Measurements from ENCODE around the gene AANAT.

The AANAT gene

DNA sequence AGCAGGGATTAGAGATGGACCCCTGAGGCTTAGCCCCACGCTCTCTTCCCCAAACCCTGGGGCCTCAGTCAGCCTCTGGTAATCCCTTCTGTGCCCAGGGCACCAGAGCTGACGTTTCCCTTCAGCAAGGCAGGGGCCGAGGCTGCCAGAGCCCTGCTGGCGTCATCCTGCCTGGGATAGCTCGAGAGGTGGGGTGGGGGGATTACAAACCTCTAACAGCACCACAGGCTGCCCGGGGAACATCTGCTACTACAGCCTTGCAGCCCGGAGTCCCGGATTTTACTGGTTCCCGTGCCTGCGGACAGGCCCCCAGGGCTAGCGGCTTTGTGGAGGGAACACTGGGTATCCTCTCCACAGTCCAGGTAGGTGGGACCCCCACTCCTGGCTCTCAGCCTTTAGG lies at the start of gene AANAT:
AANAT (plus strand) TSS at position 238 of the 400 bp plus-strand sequence. CDS start 1,144 bp downstream, outside the sequence.
- no peaks in the 10 kb centered on the region for H3K4me1 ChIP-seq (ENCODE audit: control insufficient read depth, insufficient read depth, low read length)
- no peak within 1 kb of the TSS for H3K9ac ChIP-seq (ENCODE audit: low read length)

DNA sequence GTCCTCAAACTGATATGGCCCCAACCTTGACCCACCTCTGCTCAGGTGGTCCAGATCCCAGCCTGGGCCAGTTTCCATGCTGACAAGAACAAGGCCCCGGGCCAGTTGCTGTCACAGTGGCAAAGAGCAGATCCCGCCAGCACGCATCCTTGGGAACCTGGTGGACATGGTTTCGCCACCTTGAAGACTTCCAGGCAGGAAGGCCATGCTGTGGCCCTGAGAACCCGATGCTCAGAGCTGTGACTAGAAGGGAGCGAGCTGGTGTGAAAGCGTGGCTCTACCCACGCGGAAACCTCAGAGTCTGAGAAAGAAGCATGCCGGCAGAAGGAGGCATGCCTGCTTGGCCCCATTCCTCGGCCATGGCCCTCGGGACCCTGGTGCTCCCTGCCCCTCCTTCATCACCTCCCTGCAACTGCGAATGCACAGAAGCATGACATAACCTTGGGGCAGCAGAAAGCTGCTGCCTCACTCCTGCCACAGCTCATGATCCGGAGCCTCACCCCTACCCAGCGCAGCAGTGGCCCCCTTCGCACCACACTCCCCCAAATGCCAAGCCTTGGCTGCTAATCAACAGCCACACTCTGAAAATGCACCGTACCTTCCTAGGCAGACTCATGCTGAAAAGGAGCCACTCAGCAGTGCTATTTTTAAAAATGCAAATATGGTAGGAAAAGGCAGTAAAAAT lies 47.7 kb upstream of the AANAT start:
- no peaks in the 10 kb centered on the region for H3K9me3 ChIP-seq (ENCODE audit: control insufficient read depth, low read length)
- peaks cover 30% of the 10 kb centered on the region for H3K4me1 ChIP-seq (ENCODE audit: control insufficient read depth, insufficient read depth, low read length)
- H3K9ac ChIP-seq (ENCODE audit: low read length), result no peak overlapping the region

More for the DNA sequence above, at the start of gene AANAT:
- Histone ChIP-seq H3K4me3 (ENCODE audit: low read length) (no peak within 1 kb of the TSS), H3K27me3 (ENCODE audit: control insufficient read depth, insufficient read depth, low read length) (no peaks in the 10 kb centered on the region), H3K9me3 (ENCODE audit: control insufficient read depth, low read length) (no peaks in the 10 kb centered on the region), H3K36me3 (ENCODE audit: control insufficient read depth, insufficient read depth, low read length) (no peaks in the 10 kb centered on the region)

DNA sequence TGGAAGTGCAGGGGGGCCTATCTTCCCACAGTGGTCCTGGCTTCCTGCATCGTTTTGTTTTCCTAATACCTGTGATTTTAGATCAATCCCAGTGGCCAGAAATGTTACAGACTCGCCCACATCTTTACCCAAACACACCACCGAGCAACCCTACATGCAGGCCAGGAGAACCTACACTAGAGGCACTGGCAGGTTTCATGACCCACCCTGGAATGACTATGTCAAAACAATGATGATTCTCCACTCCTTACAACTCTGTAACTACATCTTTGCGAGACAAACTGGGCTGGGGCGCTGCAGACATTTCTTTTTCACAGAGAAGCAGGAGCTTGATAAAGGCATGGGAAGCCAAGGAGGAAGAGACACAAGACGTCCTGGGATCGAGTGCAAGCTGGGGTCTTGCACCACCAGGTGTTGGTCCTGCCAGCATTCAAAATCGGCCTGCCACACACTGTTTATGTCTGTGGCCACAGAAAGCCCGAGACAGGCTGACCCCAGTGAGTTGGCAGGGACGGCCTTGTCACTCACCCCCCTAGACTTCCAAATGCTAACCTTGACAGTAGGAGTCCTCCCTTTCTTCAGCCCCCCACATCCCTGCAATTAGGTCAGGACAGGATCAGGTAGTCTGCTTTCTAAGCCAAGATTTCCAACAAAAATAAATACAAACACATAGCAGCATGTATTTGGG lies 46.9 kb upstream of the AANAT start:
- Histone ChIP-seq H3K4me3 (ENCODE audit: low read length) (no peak overlapping the region), H3K9me3 (ENCODE audit: control insufficient read depth, low read length) (no peaks in the 10 kb centered on the region), H3K27me3 (ENCODE audit: control insufficient read depth, insufficient read depth, low read length) (no peaks in the 10 kb centered on the region), H3K9ac (ENCODE audit: low read length) (no peak overlapping the region), H3K36me3 (ENCODE audit: control insufficient read depth, insufficient read depth, low read length) (no peaks in the 10 kb centered on the region), H3K4me1 (ENCODE audit: control insufficient read depth, insufficient read depth, low read length) (peaks cover 24% of the 10 kb centered on the region)

More for the DNA sequence above, 47.7 kb upstream of the AANAT start:
- Histone ChIP-seq H3K36me3 (ENCODE audit: control insufficient read depth, insufficient read depth, low read length) (no peaks in the 10 kb centered on the region), H3K27me3 (ENCODE audit: control insufficient read depth, insufficient read depth, low read length) (no peaks in the 10 kb centered on the region), H3K4me3 (ENCODE audit: low read length) (no peak overlapping the region)

DNA sequence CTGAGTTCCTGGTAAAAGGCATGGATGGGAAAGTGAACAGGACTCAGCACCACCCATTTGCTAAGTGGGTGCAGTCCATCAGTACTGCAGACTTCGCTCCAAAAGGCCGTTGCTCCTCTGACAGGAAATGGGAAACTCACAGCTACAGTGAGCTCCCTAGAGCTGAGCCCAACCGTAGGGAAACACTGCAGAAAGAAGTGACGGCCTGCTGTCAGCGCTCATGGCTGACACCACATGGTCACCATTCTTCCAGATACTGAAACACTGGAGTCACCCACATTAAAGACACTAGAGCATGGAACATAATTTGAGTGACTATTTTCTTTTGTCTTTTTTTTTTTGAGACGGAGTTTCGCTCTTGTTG lies 46.4 kb upstream of the AANAT start:
- H3K9ac ChIP-seq (ENCODE audit: low read length), result no peak overlapping the region
- H3K27me3 ChIP-seq (ENCODE audit: control insufficient read depth, insufficient read depth, low read length), result no peaks in the 10 kb centered on the region
- H3K4me3 ChIP-seq (ENCODE audit: low read length), result no peak overlapping the region
- no peaks in the 10 kb centered on the region for H3K9me3 ChIP-seq (ENCODE audit: control insufficient read depth, low read length)
- peaks cover 24% of the 10 kb centered on the region for H3K4me1 ChIP-seq (ENCODE audit: control insufficient read depth, insufficient read depth, low read length)
- H3K36me3 ChIP-seq (ENCODE audit: control insufficient read depth, insufficient read depth, low read length), result no peaks in the 10 kb centered on the region

DNA sequence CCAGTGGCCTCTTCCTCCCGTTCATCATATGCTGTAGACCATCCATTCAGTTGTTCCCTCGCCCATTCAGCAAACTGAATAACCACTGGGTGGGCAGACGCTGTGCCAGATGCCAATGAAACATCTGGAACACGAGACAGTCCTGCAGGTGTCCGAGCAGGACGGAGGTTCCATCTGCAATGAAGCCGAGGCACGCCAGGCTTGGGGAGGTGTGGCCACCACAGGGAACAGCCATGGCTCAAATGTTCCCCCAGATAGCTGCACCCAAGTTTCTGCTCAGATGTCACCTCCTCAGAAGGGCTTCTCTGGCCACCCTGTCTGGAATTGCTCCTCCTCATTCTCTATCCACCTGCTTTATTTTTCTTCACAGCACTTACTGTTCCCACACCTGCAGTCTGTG lies 45.0 kb upstream of the AANAT start:
- Histone ChIP-seq H3K4me3 (ENCODE audit: low read length) (no peak overlapping the region), H3K4me1 (ENCODE audit: control insufficient read depth, insufficient read depth, low read length) (peaks cover 15% of the 10 kb centered on the region), H3K9ac (ENCODE audit: low read length) (no peak overlapping the region)

DNA sequence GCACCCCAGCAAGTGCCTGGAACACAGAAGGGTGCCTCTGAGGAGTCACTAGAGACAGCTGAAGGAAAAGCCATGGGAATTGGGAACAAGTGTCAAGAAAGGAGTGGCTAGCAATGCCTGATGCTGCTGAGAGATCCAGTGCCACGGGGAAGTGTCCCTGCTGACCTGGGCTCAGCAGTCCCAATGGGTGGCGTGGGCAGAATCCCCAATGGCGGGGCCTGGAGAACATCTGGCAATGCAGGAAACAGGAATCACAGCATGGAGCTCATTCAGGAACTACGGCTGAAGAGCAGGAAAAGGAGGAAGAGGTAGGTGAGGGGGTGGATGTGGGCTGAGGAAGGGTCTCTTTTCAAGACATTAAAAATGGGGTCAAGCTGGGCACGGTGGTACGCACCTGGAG lies 44.5 kb upstream of the AANAT start:
- peaks cover 10% of the 10 kb centered on the region for H3K4me1 ChIP-seq (ENCODE audit: control insufficient read depth, insufficient read depth, low read length)
- H3K9me3 ChIP-seq (ENCODE audit: control insufficient read depth, low read length), result no peaks in the 10 kb centered on the region
- H3K27me3 ChIP-seq (ENCODE audit: control insufficient read depth, insufficient read depth, low read length), result no peaks in the 10 kb centered on the region
- H3K4me3 ChIP-seq (ENCODE audit: low read length), result no peak overlapping the region
- H3K36me3 ChIP-seq (ENCODE audit: control insufficient read depth, insufficient read depth, low read length), result no peaks in the 10 kb centered on the region
- no peak overlapping the region for H3K9ac ChIP-seq (ENCODE audit: low read length)

More for the DNA sequence above, 45.0 kb upstream of the AANAT start:
- Histone ChIP-seq H3K9me3 (ENCODE audit: control insufficient read depth, low read length) (no peaks in the 10 kb centered on the region), H3K36me3 (ENCODE audit: control insufficient read depth, insufficient read depth, low read length) (no peaks in the 10 kb centered on the region), H3K27me3 (ENCODE audit: control insufficient read depth, insufficient read depth, low read length) (no peaks in the 10 kb centered on the region)

DNA sequence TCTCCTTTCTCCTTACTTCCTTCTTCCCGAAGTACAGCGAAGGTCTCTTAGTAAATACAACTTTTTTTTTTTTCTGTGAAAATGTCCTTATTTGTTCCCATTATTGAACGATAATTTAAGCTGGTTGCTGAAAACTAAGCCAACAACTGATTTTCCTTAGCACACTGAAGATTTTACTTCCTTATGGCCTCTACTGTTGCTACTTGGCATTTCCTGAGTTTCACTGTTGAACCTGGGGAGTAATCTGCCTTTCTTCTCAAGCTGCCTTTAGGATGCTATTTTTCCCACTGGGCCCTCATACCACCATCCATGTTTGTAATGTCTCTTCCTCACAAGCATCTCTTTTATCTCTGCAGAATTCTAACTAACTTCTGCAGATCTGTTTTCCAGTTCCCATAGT lies 40.5 kb upstream of the AANAT start:
- H3K9ac ChIP-seq (ENCODE audit: low read length), result no peak overlapping the region
- no peaks in the 10 kb centered on the region for H3K36me3 ChIP-seq (ENCODE audit: control insufficient read depth, insufficient read depth, low read length)
- no peaks in the 10 kb centered on the region for H3K4me1 ChIP-seq (ENCODE audit: control insufficient read depth, insufficient read depth, low read length)
- no peaks in the 10 kb centered on the region for H3K27me3 ChIP-seq (ENCODE audit: control insufficient read depth, insufficient read depth, low read length)
- H3K4me3 ChIP-seq (ENCODE audit: low read length), result no peak overlapping the region
- H3K9me3 ChIP-seq (ENCODE audit: control insufficient read depth, low read length), result no peaks in the 10 kb centered on the region

DNA sequence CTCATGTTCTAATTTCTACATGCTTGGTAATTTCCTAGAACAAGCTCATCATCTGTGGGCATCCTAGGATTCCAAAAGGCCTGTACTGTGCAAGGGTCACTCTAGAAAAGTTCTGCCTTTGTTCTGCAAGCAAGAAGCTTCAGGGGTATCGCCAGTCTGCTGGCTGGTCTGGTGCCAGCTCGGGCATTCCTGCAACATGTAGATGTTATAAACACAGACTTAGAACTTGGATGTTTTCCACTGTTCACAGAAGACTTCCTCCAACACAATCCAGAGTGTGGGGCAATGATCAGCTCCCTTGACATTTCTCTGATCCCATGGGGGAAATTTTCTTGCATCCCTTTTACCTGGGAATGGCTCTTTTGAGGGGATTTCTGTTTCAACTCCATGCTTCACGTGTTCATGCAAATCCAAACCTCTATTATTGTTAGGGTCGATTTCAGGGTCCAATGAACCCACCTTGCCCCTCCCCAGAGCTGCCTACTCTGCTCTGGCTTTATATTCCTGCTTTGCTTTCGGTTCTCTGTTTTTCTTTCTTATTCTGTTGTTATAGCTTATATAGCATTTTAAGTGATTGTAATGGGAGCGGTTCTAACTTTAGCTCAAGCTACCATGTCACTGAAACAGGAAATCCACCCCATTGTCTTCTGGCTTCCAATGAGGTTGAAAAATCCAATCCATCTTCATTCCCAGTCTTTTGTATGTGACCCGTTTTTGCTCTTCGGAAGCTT lies 39.7 kb upstream of the AANAT start:
- Histone ChIP-seq H3K27me3 (ENCODE audit: control insufficient read depth, insufficient read depth, low read length) (no peaks in the 10 kb centered on the region), H3K9ac (ENCODE audit: low read length) (no peak overlapping the region), H3K4me1 (ENCODE audit: control insufficient read depth, insufficient read depth, low read length) (no peaks in the 10 kb centered on the region), H3K9me3 (ENCODE audit: control insufficient read depth, low read length) (no peaks in the 10 kb centered on the region), H3K4me3 (ENCODE audit: low read length) (no peak overlapping the region), H3K36me3 (ENCODE audit: control insufficient read depth, insufficient read depth, low read length) (no peaks in the 10 kb centered on the region)

DNA sequence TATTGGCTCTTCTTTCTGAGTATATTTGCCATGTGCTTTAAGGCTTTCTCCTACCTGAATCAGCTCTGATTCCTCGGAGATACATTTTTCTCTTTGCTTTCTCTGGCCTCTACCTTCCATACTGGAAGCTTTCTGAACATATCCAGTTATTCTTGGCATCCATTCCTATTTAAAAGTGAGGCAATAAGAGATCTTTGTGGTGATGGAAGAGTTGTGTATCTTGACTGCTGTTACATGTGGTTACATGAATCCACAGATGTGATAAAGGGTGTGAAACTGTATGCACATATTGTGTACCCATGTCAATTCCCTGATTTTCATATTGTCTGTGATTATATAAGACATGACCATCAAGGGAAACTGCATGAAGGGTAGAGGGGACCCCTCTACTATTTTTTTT lies 38.9 kb upstream of the AANAT start:
- Histone ChIP-seq H3K9me3 (ENCODE audit: control insufficient read depth, low read length) (no peaks in the 10 kb centered on the region), H3K4me1 (ENCODE audit: control insufficient read depth, insufficient read depth, low read length) (no peaks in the 10 kb centered on the region), H3K36me3 (ENCODE audit: control insufficient read depth, insufficient read depth, low read length) (no peaks in the 10 kb centered on the region), H3K4me3 (ENCODE audit: low read length) (no peak overlapping the region), H3K9ac (ENCODE audit: low read length) (no peak overlapping the region), H3K27me3 (ENCODE audit: control insufficient read depth, insufficient read depth, low read length) (no peaks in the 10 kb centered on the region)

DNA sequence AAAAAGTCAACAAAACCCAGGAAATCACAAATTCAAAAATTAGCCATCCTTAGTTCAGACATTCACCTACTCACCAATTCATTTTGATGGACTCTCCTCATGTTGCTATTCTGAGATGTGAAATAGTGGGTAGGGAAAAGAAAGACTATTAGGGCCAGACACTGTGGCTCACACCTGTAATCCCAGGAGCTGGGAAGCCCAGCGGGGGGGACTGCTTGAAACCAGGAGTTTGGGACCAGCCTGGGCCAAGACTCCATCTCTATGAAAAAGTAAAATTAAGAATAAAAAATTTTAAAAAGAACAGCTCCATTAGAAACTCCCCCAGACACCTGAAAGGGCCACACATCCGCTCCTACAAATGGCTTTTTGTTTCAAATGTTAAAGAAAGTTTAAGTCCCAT lies 35.9 kb upstream of the AANAT start:
- Histone ChIP-seq H3K9me3 (ENCODE audit: control insufficient read depth, low read length) (no peaks in the 10 kb centered on the region), H3K4me3 (ENCODE audit: low read length) (no peak overlapping the region), H3K9ac (ENCODE audit: low read length) (no peak overlapping the region), H3K36me3 (ENCODE audit: control insufficient read depth, insufficient read depth, low read length) (no peaks in the 10 kb centered on the region), H3K27me3 (ENCODE audit: control insufficient read depth, insufficient read depth, low read length) (no peaks in the 10 kb centered on the region), H3K4me1 (ENCODE audit: control insufficient read depth, insufficient read depth, low read length) (peaks cover 6% of the 10 kb centered on the region)

DNA sequence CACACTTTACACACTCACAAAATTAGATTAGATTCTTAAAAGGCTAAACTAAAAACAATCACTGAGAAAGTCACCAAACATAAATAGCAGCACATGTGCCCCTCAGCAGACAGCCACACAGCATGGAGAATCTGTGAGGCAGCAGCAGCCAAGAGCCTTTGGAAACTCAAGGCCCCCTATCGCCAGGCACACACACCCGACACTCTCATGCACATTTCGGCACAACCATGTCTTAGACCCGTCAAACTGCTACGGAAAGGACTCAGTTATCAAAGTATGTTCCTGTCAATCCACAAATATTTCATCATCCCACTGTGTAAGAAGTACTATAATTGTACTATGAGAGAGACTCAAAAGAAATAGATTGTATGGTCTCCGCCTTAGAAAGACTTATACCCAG lies 35.4 kb upstream of the AANAT start:
- peaks cover 6% of the 10 kb centered on the region for H3K4me1 ChIP-seq (ENCODE audit: control insufficient read depth, insufficient read depth, low read length)
- no peaks in the 10 kb centered on the region for H3K36me3 ChIP-seq (ENCODE audit: control insufficient read depth, insufficient read depth, low read length)
- no peak overlapping the region for H3K9ac ChIP-seq (ENCODE audit: low read length)
- no peaks in the 10 kb centered on the region for H3K9me3 ChIP-seq (ENCODE audit: control insufficient read depth, low read length)
- no peak overlapping the region for H3K4me3 ChIP-seq (ENCODE audit: low read length)
- no peaks in the 10 kb centered on the region for H3K27me3 ChIP-seq (ENCODE audit: control insufficient read depth, insufficient read depth, low read length)

DNA sequence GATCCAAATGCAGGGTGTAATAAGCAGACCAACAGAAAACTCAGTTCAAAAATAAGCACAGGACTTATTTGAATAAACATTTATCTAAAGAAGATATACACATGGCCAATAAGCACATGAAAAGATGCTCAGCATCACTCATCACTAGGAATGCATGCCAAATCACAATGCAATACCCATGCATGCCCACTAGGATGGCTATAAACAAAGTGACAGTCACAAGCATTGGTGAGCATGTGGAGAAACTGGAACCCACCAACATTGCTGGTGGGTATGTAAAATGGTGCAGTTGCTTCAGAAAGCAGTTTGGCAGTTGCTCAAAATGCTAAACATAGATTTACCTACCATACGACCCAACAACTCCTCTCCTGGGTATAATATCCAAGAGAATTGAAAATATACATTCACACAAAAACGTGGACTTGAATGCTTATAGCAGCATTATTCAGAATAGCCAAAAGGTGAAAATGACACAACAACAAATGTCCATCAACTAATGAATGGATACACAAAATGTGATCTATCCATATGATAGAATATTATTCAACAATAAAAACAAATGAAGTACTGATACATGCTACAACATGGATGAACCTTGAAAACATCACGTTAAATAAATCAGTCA lies 34.6 kb upstream of the AANAT start:
- Histone ChIP-seq H3K9ac (ENCODE audit: low read length) (no peak overlapping the region), H3K9me3 (ENCODE audit: control insufficient read depth, low read length) (no peaks in the 10 kb centered on the region), H3K4me3 (ENCODE audit: low read length) (no peak overlapping the region), H3K27me3 (ENCODE audit: control insufficient read depth, insufficient read depth, low read length) (no peaks in the 10 kb centered on the region), H3K4me1 (ENCODE audit: control insufficient read depth, insufficient read depth, low read length) (peaks cover 6% of the 10 kb centered on the region), H3K36me3 (ENCODE audit: control insufficient read depth, insufficient read depth, low read length) (no peaks in the 10 kb centered on the region)
